Psoas muscle (tissue), 8 donors: ENCODE data around the gene TBC1D4. TPM values are rescaled to one million over a fixed set of nuclear protein-coding genes. Genes with fewer than 3 reads are reported as not detected.

Experiments used
- ATAC-seq, 4 donors: fragments of 200-7000 bp; cut with Tn5 transposase; one replicate each; pipeline ENCODE4 v1.9.1; 2020; ENCODE audit warnings: moderate library complexity in 3 of 4, mild to moderate bottlenecking in 2 of 4
- DNase-seq, 2 donors: peaks; one replicate each; pipeline ENCODE4 v3.0.0-alpha.2; 2020
- H3K27ac ChIP-seq: fragments of 200-600 bp; one replicate; pipeline ENCODE4 v1.8.0; 2022
- H3K27me3 ChIP-seq, 3 donors: fragments of 200-600 bp in 1 of 3; one replicate each; pipeline versions ENCODE4 v1.6.1 to v1.8.0; 2013 to 2022; ENCODE audit warnings: low read length in 2 of 3, mild to moderate bottlenecking in 2 of 3, moderate library complexity in 1 of 3; ENCODE audit not compliant: insufficient read depth in 3 of 3
- H3K36me3 ChIP-seq, 2 donors: fragments of 200-600 bp in 1 of 2; one replicate each; pipeline versions ENCODE4 v1.6.1 to v1.8.0; 2013 to 2022; ENCODE audit warnings: low read depth in 1 of 2, mild to moderate bottlenecking in 1 of 2, moderate library complexity in 1 of 2; ENCODE audit not compliant: insufficient read depth in 1 of 2
- H3K4me1 ChIP-seq: fragments of 200-600 bp; one replicate; pipeline ENCODE4 v1.8.0; 2022
- H3K4me3 ChIP-seq: fragments of 200-600 bp; one replicate; pipeline ENCODE4 v1.8.0; 2022; ENCODE audit warnings: mild to moderate bottlenecking
- H3K9me3 ChIP-seq: fragments of 200-600 bp; one replicate; pipeline ENCODE4 v1.8.0; 2022
- WGBS, 3 donors: extraction: QIAGEN DNeasy Blood & Tissue Kit; methylation state at CpG; one replicate each; pipeline versions ENCODE4 v1.1.6 to v1.1.7; 2013; 5-methylcytosine and 5-hydroxymethylcytosine counted together
- intact Hi-C, 2 donors: fragments of 100-400 bp; cut with DNase I; formaldehyde crosslinking; loops; one replicate each; pipeline versions ENCODE4 v1.11.0 to v1.14.2; 2022
- long read RNA-seq, 2 donors: library from polyadenylated mRNA; unstranded; transcript quantifications; one replicate each; pipeline ENCODE4 v2.0.0, GENCODE V29; 2021
- polyA plus RNA-seq, 3 donors: library from polyadenylated mRNA; stranded (reverse); fragments of 200-250 nt; gene quantifications; one replicate each; pipeline ENCODE4 v1.2.3, GENCODE V29; 2013
- total RNA-seq, 4 donors: library from RNA; stranded (reverse); fragmentation: NEBNext Ultra II Directional in 2 of 4; extraction: Animal tissue kit (Norgen Biotek cat#: 25700) in 2 of 4; gene quantifications; one replicate each; pipeline versions ENCODE4 v1.2.1 to v1.2.4, GENCODE V29; 2021 to 2023
- TF ChIP-seq, protein P1 (sequence below): fragments of 200-600 bp; IDR thresholded peaks from one replicate; pipeline ENCODE4 v1.8.0; 2022; ENCODE audit warnings: antibody characterized with exemption
- donor health status: healthy with polysubstance abuse.
- donor health status: DM: no; HTN: no; CAD: no; lungs with moderate emphysema.
- donor health status: Bipolar disorder and iron deficiency.
- donor health status: healthy.
- donor health status: DM: yes; HTN: yes; CAD: no.
- donor health status: DM: no; HTN: no; CAD: no.
- donor health status: DM: no; HTN: no; CAD: no.
- donor health status: DM: yes; HTN: yes; CAD: no.

Gene TBC1D4, protein sequence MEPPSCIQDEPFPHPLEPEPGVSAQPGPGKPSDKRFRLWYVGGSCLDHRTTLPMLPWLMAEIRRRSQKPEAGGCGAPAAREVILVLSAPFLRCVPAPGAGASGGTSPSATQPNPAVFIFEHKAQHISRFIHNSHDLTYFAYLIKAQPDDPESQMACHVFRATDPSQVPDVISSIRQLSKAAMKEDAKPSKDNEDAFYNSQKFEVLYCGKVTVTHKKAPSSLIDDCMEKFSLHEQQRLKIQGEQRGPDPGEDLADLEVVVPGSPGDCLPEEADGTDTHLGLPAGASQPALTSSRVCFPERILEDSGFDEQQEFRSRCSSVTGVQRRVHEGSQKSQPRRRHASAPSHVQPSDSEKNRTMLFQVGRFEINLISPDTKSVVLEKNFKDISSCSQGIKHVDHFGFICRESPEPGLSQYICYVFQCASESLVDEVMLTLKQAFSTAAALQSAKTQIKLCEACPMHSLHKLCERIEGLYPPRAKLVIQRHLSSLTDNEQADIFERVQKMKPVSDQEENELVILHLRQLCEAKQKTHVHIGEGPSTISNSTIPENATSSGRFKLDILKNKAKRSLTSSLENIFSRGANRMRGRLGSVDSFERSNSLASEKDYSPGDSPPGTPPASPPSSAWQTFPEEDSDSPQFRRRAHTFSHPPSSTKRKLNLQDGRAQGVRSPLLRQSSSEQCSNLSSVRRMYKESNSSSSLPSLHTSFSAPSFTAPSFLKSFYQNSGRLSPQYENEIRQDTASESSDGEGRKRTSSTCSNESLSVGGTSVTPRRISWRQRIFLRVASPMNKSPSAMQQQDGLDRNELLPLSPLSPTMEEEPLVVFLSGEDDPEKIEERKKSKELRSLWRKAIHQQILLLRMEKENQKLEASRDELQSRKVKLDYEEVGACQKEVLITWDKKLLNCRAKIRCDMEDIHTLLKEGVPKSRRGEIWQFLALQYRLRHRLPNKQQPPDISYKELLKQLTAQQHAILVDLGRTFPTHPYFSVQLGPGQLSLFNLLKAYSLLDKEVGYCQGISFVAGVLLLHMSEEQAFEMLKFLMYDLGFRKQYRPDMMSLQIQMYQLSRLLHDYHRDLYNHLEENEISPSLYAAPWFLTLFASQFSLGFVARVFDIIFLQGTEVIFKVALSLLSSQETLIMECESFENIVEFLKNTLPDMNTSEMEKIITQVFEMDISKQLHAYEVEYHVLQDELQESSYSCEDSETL (N-terminal part only)
- total RNA-seq, result 100 to 1,000 TPM in 1 of 4 donors, 10 to 100 TPM in 3; 36.9 to 127 (median 93.4) TPM
- 100 to 1,000 TPM in 1 of 3 donors, 10 to 100 TPM in 1, 1 to 10 TPM in 1; 3.1 to 105 (median 36.7) TPM for polyA plus RNA-seq
- long read RNA-seq, donor 1, full-length matches to known transcripts, result 5 of 39 reads
- long read RNA-seq, donor 1, partial matches to known transcripts, result 29 of 39 reads
- long read RNA-seq, donor 1, other reads (novel, unspliced or antisense), result 5 of 39 reads
- long read RNA-seq, donor 2, full-length matches to known transcripts, result 24 of 159 reads
- long read RNA-seq, donor 2, partial matches to known transcripts, result 112 of 159 reads
- long read RNA-seq, donor 2, other reads (novel, unspliced or antisense), result 23 of 159 reads

DNA sequence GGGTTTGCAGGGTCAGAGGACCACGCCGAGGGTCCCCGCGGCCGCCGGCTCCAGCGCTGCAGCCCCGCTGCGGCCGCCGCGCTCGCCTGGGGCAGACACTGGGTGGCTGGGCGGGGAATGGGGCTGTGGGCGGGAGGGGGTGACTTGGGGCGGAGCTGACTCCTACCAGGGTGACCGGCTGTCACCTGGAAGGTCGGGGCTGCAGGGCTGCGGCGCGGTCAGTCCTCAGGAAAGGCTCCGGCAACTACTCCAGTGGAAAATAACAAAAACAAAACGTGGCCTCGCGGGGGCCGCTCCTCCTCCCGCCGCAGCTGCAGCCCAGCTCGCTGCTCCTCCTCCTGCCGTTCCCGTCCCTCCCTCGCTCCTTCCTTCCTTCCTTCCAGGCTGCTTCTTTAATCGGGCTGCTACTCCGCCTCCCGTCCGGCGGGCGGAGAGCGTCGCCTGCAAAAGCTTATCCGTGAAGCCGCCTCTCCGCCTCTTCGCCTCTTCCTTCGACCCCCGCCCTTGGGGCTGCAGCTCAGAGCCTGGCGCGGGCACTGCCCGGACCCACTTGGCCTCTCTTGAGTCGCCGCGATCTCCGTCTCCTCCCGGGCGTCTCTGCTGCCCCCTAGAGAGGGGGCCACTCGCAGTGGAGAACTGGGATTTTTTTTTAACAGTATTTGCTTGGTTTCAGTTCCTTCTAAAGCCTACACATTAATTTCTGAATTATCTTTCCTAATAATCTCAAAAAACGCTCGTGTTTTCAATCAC lies at the start of gene TBC1D4:
Gene TBC1D4, minus strand, starts transcription at position 100 of the 750 bp plus-strand sequence. CDS start 402 bp downstream, outside the sequence.
- intact Hi-C loops, result loop anchor here (2.0 to 5.0 kb wide), 3 partner anchors 65 to 111 kb away; partner anchors contain the start of gene UCHL3 (in 1 of the 2)
- peak; percentile 78 to 87 (median 80) for ATAC-seq
- Histone ChIP-seq H3K9me3 (no peaks in the 10 kb centered on the region), H3K27ac (peak within 1 kb of the TSS; percentile 96), H3K4me1 (peaks cover 29% of the 10 kb centered on the region), H3K4me3 (peak within 1 kb of the TSS; percentile 96), H3K27me3 (no peaks in the 10 kb centered on the region), H3K36me3 (no peaks in the 10 kb centered on the region)
- 0 to 1% (median 1%) methylated on average over 38 to 58 of the region's 58 CpGs for WGBS, 3 donors
- TF ChIP-seq, protein P1, sequence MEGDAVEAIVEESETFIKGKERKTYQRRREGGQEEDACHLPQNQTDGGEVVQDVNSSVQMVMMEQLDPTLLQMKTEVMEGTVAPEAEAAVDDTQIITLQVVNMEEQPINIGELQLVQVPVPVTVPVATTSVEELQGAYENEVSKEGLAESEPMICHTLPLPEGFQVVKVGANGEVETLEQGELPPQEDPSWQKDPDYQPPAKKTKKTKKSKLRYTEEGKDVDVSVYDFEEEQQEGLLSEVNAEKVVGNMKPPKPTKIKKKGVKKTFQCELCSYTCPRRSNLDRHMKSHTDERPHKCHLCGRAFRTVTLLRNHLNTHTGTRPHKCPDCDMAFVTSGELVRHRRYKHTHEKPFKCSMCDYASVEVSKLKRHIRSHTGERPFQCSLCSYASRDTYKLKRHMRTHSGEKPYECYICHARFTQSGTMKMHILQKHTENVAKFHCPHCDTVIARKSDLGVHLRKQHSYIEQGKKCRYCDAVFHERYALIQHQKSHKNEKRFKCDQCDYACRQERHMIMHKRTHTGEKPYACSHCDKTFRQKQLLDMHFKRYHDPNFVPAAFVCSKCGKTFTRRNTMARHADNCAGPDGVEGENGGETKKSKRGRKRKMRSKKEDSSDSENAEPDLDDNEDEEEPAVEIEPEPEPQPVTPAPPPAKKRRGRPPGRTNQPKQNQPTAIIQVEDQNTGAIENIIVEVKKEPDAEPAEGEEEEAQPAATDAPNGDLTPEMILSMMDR, result peak; percentile 81
- peak; percentile 84 to 94 for DNase-seq

DNA sequence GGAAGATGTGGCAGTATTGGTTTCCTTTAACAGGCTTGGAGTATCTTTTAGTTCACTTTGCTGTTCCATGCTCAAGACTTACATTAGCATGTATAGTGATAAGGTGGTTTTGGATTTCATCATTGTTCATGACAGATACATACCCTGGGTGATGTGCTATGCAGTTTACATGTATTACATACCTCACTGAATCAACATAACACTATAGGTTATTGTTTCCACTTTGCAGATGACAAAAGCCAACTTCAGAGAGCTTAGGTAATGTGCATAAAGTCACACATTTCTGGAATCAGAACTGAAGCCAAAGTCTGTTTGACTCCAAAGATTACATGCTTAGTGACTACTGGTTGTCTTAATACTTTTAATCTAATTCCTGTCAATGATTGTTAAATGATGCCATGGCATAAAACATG lies 48.6 kb upstream of the TBC1D4 start:
- Histone ChIP-seq H3K4me1 (no peaks in the 10 kb centered on the region), H3K27ac (no peak overlapping the region), H3K9me3 (no peaks in the 10 kb centered on the region), H3K36me3 (peaks cover 3 to 35% of the 10 kb centered on the region in 2 donors), H3K27me3 (no peaks in the 10 kb centered on the region), H3K4me3 (no peak overlapping the region)
- DNase-seq (no peak), ATAC-seq (no peak)
- TF ChIP-seq, protein P1, result no peak
- intact Hi-C loops, result no loop called here

DNA sequence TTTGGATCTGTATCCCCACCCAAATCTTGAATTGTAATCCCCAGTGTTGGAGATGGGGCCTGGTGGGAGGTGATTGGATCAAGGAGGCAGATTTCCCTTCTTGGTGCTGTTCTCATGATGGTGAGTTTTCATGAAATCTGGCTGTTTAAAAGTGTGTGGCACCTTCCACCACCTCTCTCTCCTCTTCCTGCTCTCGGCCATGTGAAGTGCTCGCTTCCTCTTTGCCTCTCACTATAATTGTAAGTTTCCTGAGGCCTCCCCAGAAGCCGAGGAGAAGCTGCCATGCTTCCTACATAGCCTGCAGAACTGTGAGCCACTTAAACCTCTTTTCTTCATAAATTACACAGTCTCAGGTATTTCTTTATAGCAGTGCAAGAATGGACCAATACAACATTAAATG lies 40.0 kb upstream of the TBC1D4 start:
- H3K27ac ChIP-seq, result no peak overlapping the region
- H3K4me1 ChIP-seq, result no peaks in the 10 kb centered on the region
- no peaks in the 10 kb centered on the region for H3K9me3 ChIP-seq
- peaks cover 0 to 12% of the 10 kb centered on the region in 2 donors for H3K36me3 ChIP-seq
- H3K4me3 ChIP-seq, result no peak overlapping the region
- no peaks in the 10 kb centered on the region for H3K27me3 ChIP-seq
- intact Hi-C loops, result no loop called here
- ATAC-seq (no peak), DNase-seq (no peak)
- 80 to 91% (median 89%) methylated on average over 3 of the region's 3 CpGs for WGBS, 3 donors
- TF ChIP-seq, protein P1, result no peak
